A549 (cell line): ENCODE measurements around the gene SLCO6A1. TPM values are rescaled to one million over a fixed set of nuclear protein-coding genes. Genes with fewer than 3 reads are reported as not detected.

Experiments used
- ATAC-seq, 2 experiments: fragments of 200-7000 bp in 1 of 2; fragments of >200 bp in 1 of 2; cut with Nextera tagmentation in 1 of 2; cut with Tn5 transposase in 1 of 2; 3 replicates each; pipeline versions ENCODE4 v1.8.0 to v1.9.1; 2018 to 2020; ENCODE audit warnings: mild to moderate bottlenecking in 1 of 2, moderate library complexity in 1 of 2
- CTCF ChIA-PET: fragments of 300-600 bp; sonication (Branson Sonifier 250); formaldehyde crosslinking; extraction: SDS; loops from one replicate; lab custom pipeline; 2021; ENCODE audit warnings: antibody characterized with exemption, inconsistent platforms; lab: Yijun Ruan, JAX
- POLR2A ChIA-PET: fragments of 350-600 bp; formaldehyde crosslinking; extraction: SDS; loops from one replicate; lab custom pipeline; 2021; ENCODE audit warnings: antibody characterized with exemption, inconsistent platforms; lab: Yijun Ruan, JAX
- DNase-seq, 2 experiments: peaks; one replicate each; pipeline versions ENCODE4 v3.0.0 to v3.0.0-alpha.2; 2011 to 2016; ENCODE audit warnings: low read depth in 1 of 2, low spot score in 1 of 2
- FAIRE-seq: peaks from 2 replicates; lab custom pipeline; 2011; peaks lifted over from hg19 to GRCh38; lab: Jason Lieb, UNC
- H3K27ac ChIP-seq, 2 experiments: fragments of >200 bp; sonication (Bioruptor Twin); formaldehyde crosslinking; 3 replicates each; pipeline ENCODE4 v1.5.1; 2016 to 2017
- H3K4me1 ChIP-seq: fragments of >200 bp; sonication (Bioruptor Twin); formaldehyde crosslinking; 3 replicates; pipeline ENCODE4 v1.6.1; 2016
- H3K4me2 ChIP-seq: fragments of >200 bp; sonication (Bioruptor Twin); formaldehyde crosslinking; 3 replicates; pipeline ENCODE4 v1.6.1; 2016
- H3K4me3 ChIP-seq: fragments of >200 bp; sonication (Bioruptor Twin); formaldehyde crosslinking; 3 replicates; pipeline ENCODE4 v1.5.1; 2016
- H3K9me3 ChIP-seq: fragments of >200 bp; sonication (Bioruptor Twin); formaldehyde crosslinking; 3 replicates; pipeline ENCODE4 v1.6.1; 2016
- ATOH8 ChIP-seq: fragments of 250-450 bp; sonication (Bioruptor Pico); IDR thresholded peaks from 2 replicates; pipeline ENCODE4 v1.5.0; 2020; ENCODE audit warnings: low read depth, mild to moderate bottlenecking, moderate library complexity
- BHLHE40 ChIP-seq: IDR thresholded peaks from 2 replicates; pipeline ENCODE4 v1.6.1; 2012; ENCODE audit warnings: low read depth, low read length, inconsistent platforms
- CHD2 ChIP-seq: fragments of 150-350 bp; IDR thresholded peaks from 2 replicates; pipeline ENCODE4 v1.6.1; 2014; ENCODE audit warnings: low read length; ENCODE audit not compliant: partially characterized antibody
- EP300 ChIP-seq, 2 experiments: fragments of >200 bp; sonication (Bioruptor Twin); formaldehyde crosslinking; IDR thresholded peaks; 2 replicates in 1 of 2; 3 replicates in 1 of 2; pipeline ENCODE4 v1.6.1; 2016 to 2017
- HEYL ChIP-seq: fragments of 250-450 bp; sonication (Bioruptor Pico); IDR thresholded peaks from 2 replicates; pipeline ENCODE4 v1.8.0; 2021; ENCODE audit warnings: mild to moderate bottlenecking, moderate library complexity
- HOXB5 ChIP-seq: fragments of 250-450 bp; sonication (Bioruptor Pico); IDR thresholded peaks from 2 replicates; pipeline ENCODE4 v1.5.0; 2020; ENCODE audit warnings: mild to moderate bottlenecking, moderate library complexity
- JUNB ChIP-seq: fragments of >200 bp; sonication (Bioruptor Twin); formaldehyde crosslinking; IDR thresholded peaks from 2 replicates; pipeline ENCODE4 v1.6.1; 2016
- KDM5A ChIP-seq: fragments of 200-600 bp; sonication (generic); IDR thresholded peaks from 2 replicates; pipeline ENCODE4 v1.6.1; 2016; ENCODE audit warnings: antibody characterized with exemption, mild to moderate bottlenecking
- PBX3 ChIP-seq: IDR thresholded peaks from 2 replicates; pipeline ENCODE4 v1.6.1; 2012
- PHF8 ChIP-seq: fragments of 200-600 bp; sonication (generic); IDR thresholded peaks from 2 replicates; pipeline ENCODE4 v1.6.1; 2016; ENCODE audit warnings: low read depth, mild to moderate bottlenecking, antibody characterized with exemption, moderate library complexity, borderline replicate concordance
- RAD21 ChIP-seq, 2 experiments: fragments of >200 bp in 1 of 2; sonication (Bioruptor Twin) in 1 of 2; formaldehyde crosslinking in 1 of 2; IDR thresholded peaks in 1 of 2; conservative IDR thresholded peaks in 1 of 2; 2 replicates in 1 of 2; 3 replicates in 1 of 2; pipeline ENCODE4 v1.6.1; 2012 to 2018; ENCODE audit warnings: inconsistent platforms in 1 of 2
- REST ChIP-seq: fragments of 200-600 bp; sonication (generic); IDR thresholded peaks from 2 replicates; pipeline ENCODE4 v1.6.1; 2016; ENCODE audit warnings: antibody characterized with exemption, mild to moderate bottlenecking, moderate library complexity
- SMC3 ChIP-seq: fragments of >200 bp; sonication (Bioruptor Twin); formaldehyde crosslinking; IDR thresholded peaks from 3 replicates; pipeline ENCODE4 v1.6.1; 2018; ENCODE audit warnings: inconsistent platforms
- ZFP36 ChIP-seq: fragments of 450-650 bp; IDR thresholded peaks from 2 replicates; pipeline ENCODE4 v1.6.1; 2014; ENCODE audit warnings: borderline replicate concordance; ENCODE audit not compliant: partially characterized antibody
- WGBS: methylation state at CpG from one replicate; pipeline ENCODE4 v1.1.6; 2017; ENCODE audit errors: missing lambda C conversion rate; 5-methylcytosine and 5-hydroxymethylcytosine counted together
- polyA plus RNA-seq, 4 experiments: library from polyadenylated mRNA; depleted of rRNA in 3 of 4; stranded (reverse); fragments of >200 nt; fragmentation: RNase III in 1 of 4; extraction: RNeasy Plus Mini Kit Qiagen cat#74134 plus additional on column Dnase treatment in 1 of 4; gene quantifications; 2 replicates in 3 of 4; 3 replicates in 1 of 4; pipeline ENCODE4 v1.2.3, GENCODE V29; 2011 to 2017
- TF ChIP-seq, protein P1 (sequence below): fragments of >200 bp; sonication (Bioruptor Twin); formaldehyde crosslinking; IDR thresholded peaks from 3 replicates; pipeline ENCODE4 v1.5.1; 2016

The SLCO6A1 gene
- polyA plus RNA-seq, 2 of the 4 experiments (the other 2 are of a cell fraction): not detected

- CTCF ChIA-PET: interaction anchor here (1.0 to 1.4 kb wide), 2 partner anchors 600 to 935 kb away, joined by 3 read pairs; no protein-coding TSS in a partner anchor
- no peak for FAIRE-seq
- ATAC-seq: no peak
These were observed 40.8 kb upstream of the SLCO6A1 start for GRCh38 chr5:102539562-102539961.

DNA sequence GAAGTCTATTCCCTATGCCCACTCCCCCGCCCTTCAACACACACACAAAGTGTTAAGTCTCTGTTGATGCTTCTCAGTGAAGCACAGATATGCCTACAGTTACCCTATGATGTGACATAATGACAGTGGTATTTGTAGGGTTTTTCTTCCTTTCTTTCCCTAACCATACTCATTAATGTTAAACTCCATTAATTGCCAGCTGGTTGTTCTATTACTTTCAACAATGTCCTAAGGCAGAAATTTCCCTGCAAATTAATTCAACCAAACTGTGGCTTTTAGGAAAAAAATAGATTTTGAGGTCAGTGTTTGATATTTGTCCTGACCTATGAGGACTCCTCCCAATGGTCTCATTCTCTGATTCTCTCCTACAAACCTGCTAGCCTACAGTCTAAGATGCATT lies 38.2 kb upstream of the SLCO6A1 start:
- no peak for DNase-seq
- CTCF ChIA-PET: interaction anchor here (1.0 to 1.6 kb wide), 2 partner anchors 13 to 144 kb away, joined by 4 to 6 read pairs; no protein-coding TSS in a partner anchor
- H3K9me3 ChIP-seq: no peaks in the 10 kb centered on the region
- no peak overlapping the region for H3K4me2 ChIP-seq
- no peak for FAIRE-seq
- ATAC-seq: no peak
- no peak overlapping the region for H3K27ac ChIP-seq
- H3K4me3 ChIP-seq: no peak overlapping the region
- WGBS: 0% methylated on average over 1 of the region's 1 CpG
- no peaks in the 10 kb centered on the region for H3K4me1 ChIP-seq
- POLR2A ChIA-PET: no interaction called here
- TF ChIP-seq JUNB: no peak
- TF ChIP-seq REST: no peak
- no peak for TF ChIP-seq EP300 (IDR thresholded peaks at IDR 0.05)
- no peak for TF ChIP-seq ZFP36
- TF ChIP-seq BHLHE40: no peak
- TF ChIP-seq, all 56 proteins: peak for 0

More at GRCh38 chr5:102539562-102539961, 40.8 kb upstream of the SLCO6A1 start:
- no peaks in the 10 kb centered on the region for H3K9me3 ChIP-seq
- TF ChIP-seq KDM5A (no peak), PHF8 (no peak), ATOH8 (CRISPR knock-in tag) (no peak), PBX3 (no peak), CHD2 (no peak), HOXB5 (CRISPR knock-in tag) (no peak)
- H3K4me1 ChIP-seq: no peaks in the 10 kb centered on the region
- H3K27ac ChIP-seq: no peak overlapping the region
- POLR2A ChIA-PET: no interaction called here
- H3K4me2 ChIP-seq: no peak overlapping the region
- 0% methylated on average over 1 of the region's 1 CpG for WGBS
- DNase-seq: no peak
- H3K4me3 ChIP-seq: no peak overlapping the region

- ChIA-PET POLR2A (no interaction called here), CTCF (interaction anchor here (1.0 to 1.6 kb wide), 2 partner anchors 13 to 144 kb away, joined by 4 to 6 read pairs; no protein-coding TSS in a partner anchor)
- DNase-seq (peak in 1 of 2 experiments; percentile 11), FAIRE-seq (no peak), ATAC-seq (no peak)
- TF ChIP-seq HEYL (CRISPR knock-in tag) (no peak), RAD21 (conservative IDR thresholded peaks at IDR 0.05 in 1 of 2, IDR thresholded peaks at IDR 0.05 in 1 of 2) (peak; percentile 32 to 51; a peak in 3 of 5 replicates), EP300 (IDR thresholded peaks at IDR 0.05) (no peak), SMC3 (0 out of 3 replicates have a peak, but pooled peaks have one; percentile 14)
- TF ChIP-seq, protein P1, sequence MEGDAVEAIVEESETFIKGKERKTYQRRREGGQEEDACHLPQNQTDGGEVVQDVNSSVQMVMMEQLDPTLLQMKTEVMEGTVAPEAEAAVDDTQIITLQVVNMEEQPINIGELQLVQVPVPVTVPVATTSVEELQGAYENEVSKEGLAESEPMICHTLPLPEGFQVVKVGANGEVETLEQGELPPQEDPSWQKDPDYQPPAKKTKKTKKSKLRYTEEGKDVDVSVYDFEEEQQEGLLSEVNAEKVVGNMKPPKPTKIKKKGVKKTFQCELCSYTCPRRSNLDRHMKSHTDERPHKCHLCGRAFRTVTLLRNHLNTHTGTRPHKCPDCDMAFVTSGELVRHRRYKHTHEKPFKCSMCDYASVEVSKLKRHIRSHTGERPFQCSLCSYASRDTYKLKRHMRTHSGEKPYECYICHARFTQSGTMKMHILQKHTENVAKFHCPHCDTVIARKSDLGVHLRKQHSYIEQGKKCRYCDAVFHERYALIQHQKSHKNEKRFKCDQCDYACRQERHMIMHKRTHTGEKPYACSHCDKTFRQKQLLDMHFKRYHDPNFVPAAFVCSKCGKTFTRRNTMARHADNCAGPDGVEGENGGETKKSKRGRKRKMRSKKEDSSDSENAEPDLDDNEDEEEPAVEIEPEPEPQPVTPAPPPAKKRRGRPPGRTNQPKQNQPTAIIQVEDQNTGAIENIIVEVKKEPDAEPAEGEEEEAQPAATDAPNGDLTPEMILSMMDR: peak; percentile 52
- H3K27ac ChIP-seq: no peak overlapping the region
- no peaks in the 10 kb centered on the region for H3K4me1 ChIP-seq
- H3K4me3 ChIP-seq: no peak overlapping the region
- H3K4me2 ChIP-seq: no peak overlapping the region
- no peaks in the 10 kb centered on the region for H3K9me3 ChIP-seq
These were observed 37.6 kb upstream of the SLCO6A1 start for GRCh38 chr5:102536323-102536928.
